Nephron (organoid): ENCODE measurements around the gene SYT6.

ENCODE experiments used
- H3K27ac Mint-ChIP-seq, 3 experiments: 2 replicates each; pipeline ENCODE4 v1.8.0; 2020; ENCODE audit warnings: mixed read lengths in 3 of 3, mild to moderate bottlenecking in 2 of 3, moderate library complexity in 1 of 3
- H3K27me3 Mint-ChIP-seq: 2 replicates; pipeline ENCODE4 v1.8.0; 2021; ENCODE audit warnings: low read depth, mild to moderate bottlenecking, moderate library complexity, mixed read lengths
- H3K36me3 Mint-ChIP-seq: 2 replicates; pipeline ENCODE4 v1.8.0; 2020; ENCODE audit warnings: low read depth, mixed read lengths
- H3K4me1 Mint-ChIP-seq: 2 replicates; pipeline ENCODE4 v1.8.0; 2020; ENCODE audit warnings: mixed read lengths
- H3K4me3 Mint-ChIP-seq, 3 experiments: 2 replicates each; pipeline ENCODE4 v1.8.0; 2020; ENCODE audit warnings: mild to moderate bottlenecking in 3 of 3, mixed read lengths in 3 of 3, moderate library complexity in 2 of 3
- H3K9me3 Mint-ChIP-seq: 2 replicates; pipeline ENCODE4 v1.8.0; 2020; ENCODE audit warnings: mixed read lengths
- CTCF ChIP-seq, 3 experiments: fragments of 200-600 bp; sonication (generic); IDR thresholded peaks; one replicate each; pipeline ENCODE4 v1.5.0; 2021; ENCODE audit warnings: antibody characterized with exemption in 3 of 3; ENCODE audit not compliant: unreplicated experiment in 3 of 3

The SYT6 gene

GRCh38 chr1:114152508-114153260, 985 bp downstream of the SYT6 start:
- Mint-ChIP-seq H3K9me3 (no peaks in the 10 kb centered on the region), H3K27me3 (peaks cover 95% of the 10 kb centered on the region), H3K27ac (no peak overlapping the region), H3K36me3 (no peaks in the 10 kb centered on the region), H3K4me1 (peaks cover 25% of the 10 kb centered on the region), H3K4me3 (peak overlapping the region; percentile 69 to 81 (median 76))
- no peak for TF ChIP-seq CTCF (IDR thresholded peaks at IDR 0.05; ENCODE audit: unreplicated experiment in 3 of 3)

- no peak for TF ChIP-seq CTCF (IDR thresholded peaks at IDR 0.05; ENCODE audit: unreplicated experiment in 3 of 3)
- H3K27me3 Mint-ChIP-seq: peaks cover 95% of the 10 kb centered on the region
- no peak overlapping the region for H3K27ac Mint-ChIP-seq
- no peaks in the 10 kb centered on the region for H3K36me3 Mint-ChIP-seq
- H3K9me3 Mint-ChIP-seq: no peaks in the 10 kb centered on the region
- peak overlapping the region; percentile 64 to 81 (median 69) for H3K4me3 Mint-ChIP-seq
- H3K4me1 Mint-ChIP-seq: peaks cover 25% of the 10 kb centered on the region
Measured at GRCh38 chr1:114152089-114152507, 1.6 kb downstream of the SYT6 start.

- Mint-ChIP-seq H3K4me3 (peak overlapping the region in 1 of 3 experiments; percentile 81), H3K4me1 (peaks cover 25% of the 10 kb centered on the region), H3K9me3 (no peaks in the 10 kb centered on the region), H3K27me3 (peaks cover 86% of the 10 kb centered on the region), H3K36me3 (no peaks in the 10 kb centered on the region), H3K27ac (no peak overlapping the region)
- TF ChIP-seq CTCF (IDR thresholded peaks at IDR 0.05; ENCODE audit: unreplicated experiment in 3 of 3): no peak
Measured at GRCh38 chr1:114150016-114150415, 3.7 kb downstream of the SYT6 start.

GRCh38 chr1:114149211-114149610, 4.5 kb downstream of the SYT6 start:
- no peak for TF ChIP-seq CTCF (IDR thresholded peaks at IDR 0.05; ENCODE audit: unreplicated experiment in 3 of 3)

GRCh38 chr1:114145504-114146151, 8.0 kb downstream of the SYT6 start:
- peaks cover 2% of the 10 kb centered on the region for H3K4me1 Mint-ChIP-seq
- peaks cover 2% of the 10 kb centered on the region for H3K9me3 Mint-ChIP-seq
- no peaks in the 10 kb centered on the region for H3K36me3 Mint-ChIP-seq
- H3K27me3 Mint-ChIP-seq: peaks cover 49% of the 10 kb centered on the region
- H3K4me3 Mint-ChIP-seq: no peak overlapping the region
- no peak overlapping the region for H3K27ac Mint-ChIP-seq
- no peak for TF ChIP-seq CTCF (IDR thresholded peaks at IDR 0.05; ENCODE audit: unreplicated experiment in 3 of 3)

More at GRCh38 chr1:114149211-114149610, 4.5 kb downstream of the SYT6 start:
- Mint-ChIP-seq H3K27ac (no peak overlapping the region), H3K27me3 (peaks cover 78% of the 10 kb centered on the region), H3K4me1 (peaks cover 22% of the 10 kb centered on the region), H3K4me3 (no peak overlapping the region), H3K9me3 (no peaks in the 10 kb centered on the region), H3K36me3 (no peaks in the 10 kb centered on the region)
